ENCODE measurements around the gene ACSBG1.

The ACSBG1 gene

DNA sequence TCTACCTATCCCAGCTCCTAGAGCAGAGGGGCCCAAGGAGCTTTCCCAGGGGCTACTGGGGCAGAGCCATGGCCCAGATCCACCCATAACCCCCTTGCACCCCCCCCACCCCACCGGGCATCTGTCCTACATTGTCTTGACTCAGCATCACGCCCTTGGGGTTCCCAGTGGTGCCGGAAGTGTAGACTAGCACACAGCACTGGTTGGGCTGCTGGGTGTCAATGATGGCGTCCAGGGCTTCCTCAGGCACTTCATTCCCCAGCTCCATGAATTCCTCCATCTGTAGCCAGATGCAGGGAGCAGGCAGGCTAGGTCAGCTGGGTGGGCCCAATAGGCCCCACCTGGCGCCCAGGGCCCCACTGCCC lies 52.0 kb downstream of the ACSBG1 start:
- Histone ChIP-seq H3K36me3 (ENCODE audit: control insufficient read depth in 1 of 2, insufficient read depth in 2 of 2, low read depth in 1 of 2, low read length in 2 of 2) (no peaks in the 10 kb centered on the region), H3K18ac (ENCODE audit: low read depth in 1 of 2, low read length in 2 of 2) (no peak overlapping the region), H3K9me3 (ENCODE audit: control insufficient read depth, low read length) (no peaks in the 10 kb centered on the region), H2BK120ac (ENCODE audit: low read depth, low read length) (no peak overlapping the region), H2AK5ac (ENCODE audit: low read length, severe bottlenecking) (no peak overlapping the region), H3K27ac (ENCODE audit: low read length, poor library complexity, severe bottlenecking) (no peak overlapping the region), H3K79me1 (replicated peaks; ENCODE audit: low read length, poor library complexity, severe bottlenecking) (no peaks in the 10 kb centered on the region), H4K8ac (ENCODE audit: low read length) (no peak overlapping the region), H3K4me3 (ENCODE audit: insufficient read depth in 1 of 2, low read depth in 1 of 2, low read length in 2 of 2) (no peak overlapping the region), H2AFZ (ENCODE audit: low read depth, low read length) (no peak overlapping the region), H3K4me2 (ENCODE audit: low read length, poor library complexity, severe bottlenecking) (no peak overlapping the region), H3K27me3 (ENCODE audit: control insufficient read depth in 1 of 2, insufficient read depth in 1 of 2, low read length in 2 of 2) (peaks cover 0 to 23% of the 10 kb centered on the region in 2 experiments), H3K23ac (ENCODE audit: low read length in 2 of 2) (no peak overlapping the region), H4K91ac (ENCODE audit: low read length) (no peak overlapping the region), H3K9ac (ENCODE audit: low read length) (no peak overlapping the region), H2BK12ac (ENCODE audit: low read length in 2 of 2) (no peak overlapping the region), H3K4ac (ENCODE audit: low read depth in 1 of 2, low read length in 2 of 2) (no peak overlapping the region), H2BK5ac (ENCODE audit: low read depth, low read length, poor library complexity, severe bottlenecking) (no peak overlapping the region), H2BK15ac (ENCODE audit: low read depth, poor library complexity, severe bottlenecking) (no peak overlapping the region), H3K14ac (ENCODE audit: low read length in 2 of 2) (no peak overlapping the region), H3K4me1 (ENCODE audit: control insufficient read depth, insufficient read depth, low read depth, low read length) (peaks cover 3% of the 10 kb centered on the region)
- WGBS, result 89% methylated on average over 5 of the region's 5 CpGs
- DNase-seq, result no peak

GRCh38 chr15:78179906-78180305 lies 54.5 kb downstream of the ACSBG1 start:
- no peaks in the 10 kb centered on the region for H3K9me3 ChIP-seq (ENCODE audit: control insufficient read depth, low read length)
- DNase-seq, result no peak
- no peak overlapping the region for H3K18ac ChIP-seq (ENCODE audit: low read depth in 1 of 2, low read length in 2 of 2)
- no peak overlapping the region for H3K23ac ChIP-seq (ENCODE audit: low read length in 2 of 2)
- H2AK5ac ChIP-seq (ENCODE audit: low read length, severe bottlenecking), result no peak overlapping the region
- H2AFZ ChIP-seq (ENCODE audit: low read depth, low read length), result no peak overlapping the region
- H2BK15ac ChIP-seq (ENCODE audit: low read depth, poor library complexity, severe bottlenecking), result no peak overlapping the region
- no peak overlapping the region for H3K27ac ChIP-seq (ENCODE audit: low read length, poor library complexity, severe bottlenecking)
- H3K14ac ChIP-seq (ENCODE audit: low read length in 2 of 2), result no peak overlapping the region
- no peaks in the 10 kb centered on the region for H3K79me1 ChIP-seq (replicated peaks; ENCODE audit: low read length, poor library complexity, severe bottlenecking)
- H4K8ac ChIP-seq (ENCODE audit: low read length), result no peak overlapping the region
- no peak overlapping the region for H3K4ac ChIP-seq (ENCODE audit: low read depth in 1 of 2, low read length in 2 of 2)
- no peak overlapping the region for H2BK5ac ChIP-seq (ENCODE audit: low read depth, low read length, poor library complexity, severe bottlenecking)
- H2BK12ac ChIP-seq (ENCODE audit: low read length in 2 of 2), result no peak overlapping the region
- H3K27me3 ChIP-seq (ENCODE audit: control insufficient read depth in 1 of 2, insufficient read depth in 1 of 2, low read length in 2 of 2), result peaks cover 0 to 26% of the 10 kb centered on the region in 2 experiments
- 90% methylated on average over 5 of the region's 5 CpGs for WGBS
- H3K36me3 ChIP-seq (ENCODE audit: control insufficient read depth in 1 of 2, insufficient read depth in 2 of 2, low read depth in 1 of 2, low read length in 2 of 2), result no peaks in the 10 kb centered on the region
- H3K4me3 ChIP-seq (ENCODE audit: insufficient read depth in 1 of 2, low read depth in 1 of 2, low read length in 2 of 2), result no peak overlapping the region
- no peak overlapping the region for H3K9ac ChIP-seq (ENCODE audit: low read length)
- peaks cover 3% of the 10 kb centered on the region for H3K4me1 ChIP-seq (ENCODE audit: control insufficient read depth, insufficient read depth, low read depth, low read length)
- no peak overlapping the region for H4K91ac ChIP-seq (ENCODE audit: low read length)
- H2BK120ac ChIP-seq (ENCODE audit: low read depth, low read length), result no peak overlapping the region
- no peak overlapping the region for H3K4me2 ChIP-seq (ENCODE audit: low read length, poor library complexity, severe bottlenecking)

DNA sequence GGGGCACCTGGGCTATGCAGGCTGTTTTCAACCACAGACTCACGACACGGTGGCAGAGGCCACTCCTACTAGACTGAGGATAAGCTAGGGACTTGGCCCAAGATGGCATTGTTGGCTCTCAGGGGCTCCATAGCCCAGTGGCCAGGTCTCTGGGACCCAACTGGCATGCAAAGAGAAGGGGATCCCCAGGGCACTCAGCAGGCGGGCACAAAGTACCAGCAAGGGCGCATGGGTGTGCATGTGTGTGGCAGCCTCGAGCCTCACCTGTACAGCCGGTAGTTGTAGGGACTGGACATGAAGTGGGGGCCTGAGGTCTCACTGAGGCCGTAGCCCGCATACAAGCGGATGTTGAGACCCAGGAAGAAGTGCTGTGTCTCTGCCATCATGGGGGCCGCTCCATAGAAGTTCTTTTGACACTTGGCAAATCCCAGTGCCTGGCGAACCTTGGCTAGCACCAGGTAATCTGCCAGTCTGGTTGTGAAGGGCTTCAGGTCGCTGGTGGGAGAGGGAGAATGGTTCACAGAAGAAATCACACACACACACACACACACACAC lies 55.0 kb downstream of the ACSBG1 start:
- H3K27ac ChIP-seq (ENCODE audit: low read length, poor library complexity, severe bottlenecking), result no peak overlapping the region
- H3K18ac ChIP-seq (ENCODE audit: low read depth in 1 of 2, low read length in 2 of 2), result no peak overlapping the region
- H3K14ac ChIP-seq (ENCODE audit: low read length in 2 of 2), result no peak overlapping the region
- H3K4me3 ChIP-seq (ENCODE audit: insufficient read depth in 1 of 2, low read depth in 1 of 2, low read length in 2 of 2), result no peak overlapping the region
- H3K4ac ChIP-seq (ENCODE audit: low read depth in 1 of 2, low read length in 2 of 2), result no peak overlapping the region
- H2BK15ac ChIP-seq (ENCODE audit: low read depth, poor library complexity, severe bottlenecking), result no peak overlapping the region
- no peak overlapping the region for H2BK120ac ChIP-seq (ENCODE audit: low read depth, low read length)
- DNase-seq, result no peak
- H2AFZ ChIP-seq (ENCODE audit: low read depth, low read length), result no peak overlapping the region
- H2BK12ac ChIP-seq (ENCODE audit: low read length in 2 of 2), result no peak overlapping the region
- peaks cover 3% of the 10 kb centered on the region for H3K4me1 ChIP-seq (ENCODE audit: control insufficient read depth, insufficient read depth, low read depth, low read length)
- no peak overlapping the region for H4K8ac ChIP-seq (ENCODE audit: low read length)
- H3K4me2 ChIP-seq (ENCODE audit: low read length, poor library complexity, severe bottlenecking), result no peak overlapping the region
- H2BK5ac ChIP-seq (ENCODE audit: low read depth, low read length, poor library complexity, severe bottlenecking), result no peak overlapping the region
- H3K36me3 ChIP-seq (ENCODE audit: control insufficient read depth in 1 of 2, insufficient read depth in 2 of 2, low read depth in 1 of 2, low read length in 2 of 2), result peaks cover 0 to 1% of the 10 kb centered on the region in 2 experiments
- H3K27me3 ChIP-seq (ENCODE audit: control insufficient read depth in 1 of 2, insufficient read depth in 1 of 2, low read length in 2 of 2), result peaks cover 0 to 26% of the 10 kb centered on the region in 2 experiments
- H2AK5ac ChIP-seq (ENCODE audit: low read length, severe bottlenecking), result no peak overlapping the region
- H3K9ac ChIP-seq (ENCODE audit: low read length), result no peak overlapping the region
- H3K9me3 ChIP-seq (ENCODE audit: control insufficient read depth, low read length), result no peaks in the 10 kb centered on the region
- no peak overlapping the region for H4K91ac ChIP-seq (ENCODE audit: low read length)
- H3K23ac ChIP-seq (ENCODE audit: low read length in 2 of 2), result no peak overlapping the region
- WGBS, result 94% methylated on average over 9 of the region's 12 CpGs
- H3K79me1 ChIP-seq (replicated peaks; ENCODE audit: low read length, poor library complexity, severe bottlenecking), result no peaks in the 10 kb centered on the region

GRCh38 chr15:78178064-78178463 lies 56.3 kb downstream of the ACSBG1 start:
- Histone ChIP-seq H3K4ac (ENCODE audit: low read depth in 1 of 2, low read length in 2 of 2) (no peak overlapping the region), H3K36me3 (ENCODE audit: control insufficient read depth in 1 of 2, insufficient read depth in 2 of 2, low read depth in 1 of 2, low read length in 2 of 2) (peaks cover 0 to 12% of the 10 kb centered on the region in 2 experiments), H3K9ac (ENCODE audit: low read length) (no peak overlapping the region), H2AFZ (ENCODE audit: low read depth, low read length) (no peak overlapping the region), H3K27ac (ENCODE audit: low read length, poor library complexity, severe bottlenecking) (no peak overlapping the region), H3K18ac (ENCODE audit: low read depth in 1 of 2, low read length in 2 of 2) (no peak overlapping the region), H2BK12ac (ENCODE audit: low read length in 2 of 2) (no peak overlapping the region), H3K4me2 (ENCODE audit: low read length, poor library complexity, severe bottlenecking) (no peak overlapping the region), H3K23ac (ENCODE audit: low read length in 2 of 2) (no peak overlapping the region), H3K4me3 (ENCODE audit: insufficient read depth in 1 of 2, low read depth in 1 of 2, low read length in 2 of 2) (no peak overlapping the region), H3K9me3 (ENCODE audit: control insufficient read depth, low read length) (no peaks in the 10 kb centered on the region), H3K14ac (ENCODE audit: low read length in 2 of 2) (no peak overlapping the region), H3K79me1 (replicated peaks; ENCODE audit: low read length, poor library complexity, severe bottlenecking) (no peaks in the 10 kb centered on the region), H2BK120ac (ENCODE audit: low read depth, low read length) (no peak overlapping the region), H3K27me3 (ENCODE audit: control insufficient read depth in 1 of 2, insufficient read depth in 1 of 2, low read length in 2 of 2) (peaks cover 0 to 26% of the 10 kb centered on the region in 2 experiments), H2BK5ac (ENCODE audit: low read depth, low read length, poor library complexity, severe bottlenecking) (no peak overlapping the region), H3K4me1 (ENCODE audit: control insufficient read depth, insufficient read depth, low read depth, low read length) (peaks cover 3% of the 10 kb centered on the region), H2AK5ac (ENCODE audit: low read length, severe bottlenecking) (no peak overlapping the region), H2BK15ac (ENCODE audit: low read depth, poor library complexity, severe bottlenecking) (no peak overlapping the region), H4K91ac (ENCODE audit: low read length) (no peak overlapping the region), H4K8ac (ENCODE audit: low read length) (no peak overlapping the region)
- 83% methylated on average over 6 of the region's 6 CpGs for WGBS
- no peak for DNase-seq
